ENCODE measurements around the gene ADK.
"Not testable (repeated sequence)": the region's sequence is repeated elsewhere in the genome, so short reads cannot be mapped to it uniquely, and the experiment has no call there.

ADK gene

DNA sequence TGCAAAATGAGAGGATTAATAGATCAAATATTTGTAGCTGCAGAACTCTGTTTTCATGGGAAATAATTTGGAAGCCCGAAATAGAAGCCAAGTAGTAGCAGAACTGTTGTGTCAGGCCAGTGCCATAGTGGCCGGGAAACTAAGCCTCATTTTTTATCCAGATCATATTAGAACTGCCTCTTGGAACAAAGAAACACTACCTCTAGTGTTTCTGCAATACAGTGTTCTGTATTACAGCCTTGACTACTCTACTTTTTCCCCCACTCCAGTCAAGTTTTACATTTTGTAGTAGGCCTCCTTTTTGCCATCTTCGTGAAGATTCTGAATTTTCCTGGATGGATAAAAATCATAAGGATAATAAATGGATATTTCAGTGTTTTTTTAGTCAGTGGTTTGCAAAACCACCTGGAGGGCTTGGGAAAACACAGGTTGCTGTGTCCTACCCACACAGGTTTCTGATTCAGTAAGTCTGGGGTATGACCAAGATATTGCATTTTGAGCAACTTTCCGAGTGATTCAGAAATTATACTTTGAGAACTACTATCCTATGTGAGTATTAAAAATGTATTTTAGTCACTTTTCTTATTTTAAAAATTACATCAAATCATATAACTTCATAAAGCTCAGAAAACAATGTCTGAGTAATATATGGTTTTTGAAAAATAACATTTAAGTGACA lies 349.1 kb downstream of the ADK start:
- no peak for DNase-seq

- DNase-seq: no peak
Measured at GRCh38 chr10:74500816-74501215, 349.8 kb downstream of the ADK start.

DNA sequence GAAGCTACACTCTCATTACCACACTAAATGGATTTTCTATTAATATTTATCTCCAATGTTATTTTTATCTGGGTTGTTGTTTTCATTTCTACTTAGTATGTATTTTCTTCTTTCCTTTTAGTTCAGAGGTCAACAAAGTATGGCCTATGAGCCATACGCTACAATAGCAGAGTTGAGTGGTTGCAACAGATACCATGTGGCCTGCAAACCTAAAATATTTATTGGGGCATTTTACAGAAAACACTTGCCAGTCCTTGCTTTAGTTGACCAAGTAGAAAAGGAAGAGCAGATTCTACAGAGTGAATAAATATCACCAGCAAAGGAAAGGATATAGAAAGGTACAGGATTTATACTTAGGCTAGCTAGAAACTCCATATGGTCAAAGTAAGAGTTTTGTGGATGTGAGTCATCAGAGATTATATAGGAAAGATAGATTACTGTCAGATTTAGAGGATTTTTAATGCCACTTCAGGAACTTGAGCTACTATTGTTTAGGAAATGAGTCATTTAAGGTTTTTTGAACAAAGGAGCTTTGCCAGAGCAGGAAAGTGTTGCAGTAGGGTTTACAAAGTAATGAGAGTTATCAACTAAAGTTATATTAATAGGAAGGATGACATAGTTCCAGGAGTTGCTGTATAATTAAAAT lies 352.1 kb downstream of the ADK start:
- no peak for DNase-seq

- DNase-seq: no peak
Measured at GRCh38 chr10:74507951-74508350, 356.9 kb downstream of the ADK start.

- DNase-seq: no peak
Measured at GRCh38 chr10:74510594-74510993, 359.6 kb downstream of the ADK start.

GRCh38 chr10:74511051-74511450 lies 360.0 kb downstream of the ADK start:
- DNase-seq: no peak

DNA sequence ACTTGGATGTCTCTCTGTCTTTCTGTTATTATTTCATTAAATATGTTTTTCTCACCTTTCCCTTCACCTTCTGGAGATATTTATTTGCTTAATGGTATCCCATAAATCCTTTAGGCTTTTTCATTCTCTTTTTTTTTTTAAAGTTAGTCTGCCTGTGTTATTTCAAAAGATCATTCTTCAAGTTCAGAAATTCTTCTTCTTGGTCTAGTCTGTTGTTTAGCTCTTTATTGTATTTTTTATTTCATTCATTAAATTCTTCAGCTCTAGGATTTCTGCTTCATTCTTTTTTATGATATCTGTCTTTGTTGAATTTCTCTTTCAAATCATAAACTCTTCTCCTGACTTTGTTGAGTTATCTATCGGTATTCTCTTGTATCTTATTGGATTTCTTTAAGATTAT lies 363.3 kb downstream of the ADK start:
- no peak for DNase-seq

DNA sequence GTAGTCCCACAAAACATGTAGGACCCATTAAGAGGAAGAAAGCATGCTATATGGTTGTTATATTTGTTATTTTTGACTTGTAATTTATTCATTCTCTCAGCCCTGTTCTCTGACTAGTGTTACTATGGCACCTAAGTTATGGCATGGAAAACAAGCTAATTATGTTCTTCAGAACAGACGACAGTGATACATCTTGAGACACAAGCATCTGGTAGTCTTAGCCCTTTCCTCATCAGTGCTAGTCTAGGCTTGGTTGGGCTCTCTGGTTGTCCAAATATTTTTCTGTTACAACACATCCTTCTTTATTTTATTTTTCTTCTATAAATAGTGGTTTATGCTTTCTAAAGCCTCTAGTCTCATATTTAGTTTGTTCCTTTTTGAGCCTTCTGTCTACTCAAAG lies 367.0 kb downstream of the ADK start:
- no peak for DNase-seq

DNA sequence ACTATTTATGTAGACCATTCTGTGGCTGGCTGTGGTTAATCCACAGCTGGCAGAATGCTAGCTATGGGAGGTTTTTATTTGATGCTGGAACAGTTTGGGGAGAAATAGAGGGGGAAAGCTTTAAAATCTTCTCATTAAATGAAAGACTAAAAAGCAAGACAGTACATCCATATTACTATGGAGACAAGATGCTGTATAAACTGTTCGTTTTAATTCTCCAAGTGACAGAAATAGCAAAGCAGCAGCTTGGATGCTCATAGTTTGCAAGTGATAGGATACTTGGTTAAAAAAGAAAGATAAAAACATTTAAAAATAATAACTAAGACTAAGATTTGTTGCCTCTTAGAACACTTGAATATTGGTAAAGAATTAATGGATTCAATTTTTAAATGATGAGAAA lies 370.5 kb downstream of the ADK start:
- DNase-seq: no peak

DNA sequence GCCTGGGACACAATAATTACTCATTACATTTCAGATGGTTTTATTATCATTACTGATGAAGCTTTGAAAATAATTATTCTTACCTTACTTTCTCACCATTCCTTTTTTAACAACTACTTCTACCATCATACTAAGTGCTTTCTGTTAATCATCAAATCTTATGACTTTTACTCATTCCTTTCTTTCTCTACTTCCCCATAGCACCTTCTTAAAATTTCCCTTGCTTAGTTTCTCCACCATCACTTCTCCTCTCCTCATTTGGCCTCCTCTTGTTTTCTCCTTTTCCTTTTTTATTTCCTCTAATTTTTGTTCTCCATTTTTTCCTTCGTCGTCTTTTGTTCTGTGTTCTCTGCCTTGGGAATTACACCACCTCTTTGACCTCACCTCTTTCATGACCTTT lies 372.2 kb downstream of the ADK start:
- DNase-seq: no peak

- no peak for DNase-seq
Measured at GRCh38 chr10:74525885-74526284, 374.9 kb downstream of the ADK start.

- DNase-seq: not testable (repeated sequence)
Measured at GRCh38 chr10:74527611-74528010, 376.6 kb downstream of the ADK start.

- no peak for DNase-seq
Measured at GRCh38 chr10:74529205-74529604, 378.2 kb downstream of the ADK start.

GRCh38 chr10:74530981-74531380 lies 380.0 kb downstream of the ADK start:
- DNase-seq: no peak

DNA sequence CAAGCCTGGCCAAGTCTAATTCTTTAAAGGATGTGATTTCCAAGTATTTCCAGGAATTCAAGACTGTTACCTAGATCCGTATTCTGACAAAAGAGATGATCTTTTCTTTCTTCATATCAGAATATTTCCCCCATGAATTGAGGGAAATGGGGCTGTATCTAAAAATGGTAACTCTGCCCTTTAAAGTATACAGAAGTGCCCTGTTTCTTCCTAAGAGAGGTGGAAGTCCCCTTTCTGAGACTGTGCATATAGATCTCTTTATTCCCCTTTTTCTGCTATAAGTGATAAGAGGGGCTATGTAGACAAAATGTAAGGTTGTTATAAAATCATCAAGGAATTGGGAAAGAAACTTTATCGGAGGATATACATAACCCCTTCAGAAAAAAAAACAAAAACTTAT lies 388.3 kb downstream of the ADK start:
- no peak for DNase-seq

DNA sequence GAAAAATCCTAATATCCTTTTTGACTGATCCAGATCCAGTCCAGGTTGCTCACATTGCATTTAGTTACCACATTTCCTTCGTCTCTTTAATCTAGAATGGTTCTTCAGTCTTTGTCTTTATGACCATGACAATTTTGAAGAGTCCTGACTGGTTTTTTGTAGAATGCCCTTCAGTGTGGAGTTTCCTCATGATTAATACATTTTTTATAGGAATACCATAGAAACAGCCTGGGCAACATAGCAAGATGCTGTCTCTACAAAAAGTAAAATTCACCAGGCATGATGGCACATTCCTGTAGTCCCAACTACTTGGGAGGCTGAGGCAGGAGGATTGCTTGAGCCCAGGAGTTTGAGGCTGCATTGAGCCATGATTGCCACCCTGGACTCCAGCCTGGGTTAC lies 390.4 kb downstream of the ADK start:
- no peak for DNase-seq

GRCh38 chr10:74542077-74542476 lies 391.1 kb downstream of the ADK start:
- no peak for DNase-seq

DNA sequence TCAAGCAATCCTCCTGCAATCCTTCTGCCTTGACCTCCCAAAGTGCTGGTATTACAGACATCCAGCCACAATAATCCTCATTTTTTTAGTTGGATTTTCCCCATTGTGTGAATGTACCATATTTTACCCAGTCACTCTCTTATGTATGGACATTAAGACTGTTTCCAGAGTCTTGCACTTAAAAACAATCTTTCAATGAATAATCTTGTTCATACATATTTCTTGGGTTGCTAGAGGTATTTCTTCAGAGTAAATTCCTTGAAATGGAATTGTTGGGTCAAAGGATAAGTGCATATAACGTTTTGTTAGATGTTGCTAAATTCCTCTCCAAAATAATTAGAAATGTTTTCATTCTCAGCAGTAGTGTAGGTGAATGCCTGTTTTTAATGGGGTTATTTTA lies 392.3 kb downstream of the ADK start:
- DNase-seq: no peak

GRCh38 chr10:74544106-74544505 lies 393.1 kb downstream of the ADK start:
- no peak for DNase-seq

GRCh38 chr10:74548676-74549075 lies 397.7 kb downstream of the ADK start:
- no peak for DNase-seq

DNA sequence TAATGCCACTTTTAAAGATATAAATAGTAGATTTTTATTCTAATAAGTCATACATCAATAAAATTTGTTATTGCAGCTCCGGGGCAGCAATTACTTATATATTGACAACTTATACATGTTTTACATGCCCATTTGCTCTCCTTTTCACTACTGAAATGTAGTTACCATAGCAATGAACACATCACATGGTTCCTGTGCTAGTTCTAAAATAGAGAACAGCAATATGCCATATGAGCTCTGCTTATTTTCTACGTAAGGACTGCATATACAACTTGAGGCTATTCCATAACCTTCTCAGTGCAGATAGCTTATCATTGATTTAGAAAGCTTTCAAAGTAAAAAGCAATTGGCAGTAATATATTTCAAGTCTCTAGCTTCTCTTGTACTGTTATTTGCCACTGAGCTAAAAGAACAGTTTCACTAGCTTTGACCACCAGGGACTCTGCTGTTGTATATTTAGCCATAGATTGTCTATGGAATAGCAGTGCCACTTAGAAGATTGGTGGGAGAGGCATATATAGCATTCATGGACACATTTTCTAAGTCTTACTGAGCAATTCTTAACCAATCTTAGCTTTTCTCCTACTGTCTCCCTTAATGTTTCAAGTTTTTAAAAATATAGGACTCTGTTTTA lies 405.2 kb downstream of the ADK start:
- no peak for DNase-seq

DNA sequence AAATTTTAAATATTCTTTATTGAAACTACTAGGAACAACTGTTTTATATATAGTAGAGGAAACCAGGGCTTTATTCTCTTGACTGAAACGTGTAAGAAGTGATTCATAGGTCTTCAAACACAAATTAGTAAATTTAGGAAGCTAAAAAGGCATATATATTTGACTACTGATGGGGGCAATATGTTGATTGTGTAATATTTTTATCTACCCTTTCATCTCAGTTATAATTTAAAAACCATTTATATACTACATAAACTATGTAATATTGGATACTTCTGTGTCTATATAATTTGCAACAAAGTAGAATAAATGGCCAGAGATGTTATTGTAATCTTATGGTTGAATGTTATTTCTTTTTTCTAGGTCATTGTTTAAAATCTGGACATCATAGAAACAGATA lies 406.1 kb downstream of the ADK start:
- no peak for DNase-seq

DNA sequence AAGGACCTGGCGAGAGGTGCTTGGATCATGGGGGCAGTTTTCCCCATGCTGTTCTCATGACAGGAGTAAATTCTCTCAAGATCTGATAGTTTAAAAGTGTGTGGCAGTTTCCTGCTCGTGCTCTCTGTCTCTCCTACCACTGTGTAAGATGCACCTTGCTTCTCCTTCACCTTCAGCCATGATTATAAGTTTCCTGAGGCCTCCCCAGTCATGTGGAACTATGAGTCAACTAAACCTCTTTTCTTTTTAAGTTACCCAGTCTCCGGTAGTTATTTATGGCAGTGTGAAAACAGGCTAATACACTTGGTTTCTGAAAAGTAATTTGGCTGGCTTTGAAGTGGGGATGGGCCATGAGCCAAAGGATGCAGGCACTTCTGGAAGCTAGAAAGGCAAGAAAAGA lies 407.4 kb downstream of the ADK start:
- DNase-seq: no peak

GRCh38 chr10:74558897-74559296 lies 407.9 kb downstream of the ADK start:
- no peak for DNase-seq

- not testable (repeated sequence) for DNase-seq
Measured at GRCh38 chr10:74568896-74569295, 417.9 kb downstream of the ADK start.

Measured in right forelimb (tissue), 1 donor.